Activated T-cell treated with anti-CD3 and anti-CD28 coated beads, Interleukin-2, amount 50 U/mL, for 4 hours (primary cell): ENCODE data around the gene LHFPL6. TPM values are rescaled to one million over a fixed set of nuclear protein-coding genes. Genes with fewer than 3 reads are reported as not detected.

Source experiments
- ATAC-seq, 2 donors: fragments of 200-7000 bp; cut with Tn5 transposase; one replicate each; pipeline ENCODE4 v1.10.0; 2021
- DNase-seq: peaks from one replicate; pipeline ENCODE4 v3.0.0-alpha.2; 2020
- H3K27me3 Mint-ChIP-seq: one replicate; pipeline ENCODE4 v1.8.0; 2021; ENCODE audit warnings: low read depth, mixed read lengths
- H3K36me3 Mint-ChIP-seq: one replicate; pipeline ENCODE4 v1.8.0; 2022; ENCODE audit warnings: mixed read lengths; ENCODE audit not compliant: insufficient read depth
- H3K4me1 Mint-ChIP-seq: one replicate; pipeline ENCODE4 v1.8.0; 2021; ENCODE audit warnings: low read depth, mixed read lengths
- H3K4me3 Mint-ChIP-seq: one replicate; pipeline ENCODE4 v1.8.0; 2021; ENCODE audit warnings: mild to moderate bottlenecking, moderate library complexity, mixed read lengths
- H3K9me3 Mint-ChIP-seq: one replicate; pipeline ENCODE4 v1.8.0; 2021; ENCODE audit warnings: mixed read lengths
- total RNA-seq, 3 donors: library from RNA; stranded (reverse); gene quantifications; one replicate each; pipeline ENCODE4 v1.2.1, GENCODE V29; 2021

Gene LHFPL6
- total RNA-seq, 3 donors from 2014 or later = 1.0 to 4.3 (median 4.3) TPM

GRCh38 chr13:39306639-39307589 is 296.1 kb downstream of the LHFPL6 start:
- peaks cover 6% of the 10 kb centered on the region for H3K4me1 Mint-ChIP-seq
- no peaks in the 10 kb centered on the region for H3K9me3 Mint-ChIP-seq
- peak; percentile 67 to 86 for ATAC-seq
- DNase-seq = no peak
- no peaks in the 10 kb centered on the region for H3K36me3 Mint-ChIP-seq
- H3K27me3 Mint-ChIP-seq = no peaks in the 10 kb centered on the region
- no peak overlapping the region for H3K4me3 Mint-ChIP-seq

GRCh38 chr13:39302820-39303219 is 300.2 kb downstream of the LHFPL6 start:
- ATAC-seq = no peak
- Mint-ChIP-seq H3K27me3 (no peaks in the 10 kb centered on the region), H3K36me3 (no peaks in the 10 kb centered on the region), H3K4me3 (no peak overlapping the region), H3K9me3 (no peaks in the 10 kb centered on the region), H3K4me1 (peaks cover 6% of the 10 kb centered on the region)
- DNase-seq = no peak

- H3K9me3 Mint-ChIP-seq = no peaks in the 10 kb centered on the region
- H3K4me1 Mint-ChIP-seq = no peaks in the 10 kb centered on the region
- no peak for DNase-seq
- H3K4me3 Mint-ChIP-seq = no peak overlapping the region
- H3K36me3 Mint-ChIP-seq = no peaks in the 10 kb centered on the region
- H3K27me3 Mint-ChIP-seq = no peaks in the 10 kb centered on the region
- ATAC-seq = no peak
Observed at GRCh38 chr13:39298951-39299350, 304.0 kb downstream of the LHFPL6 start.

GRCh38 chr13:39297664-39298171 is 305.3 kb downstream of the LHFPL6 start:
- Mint-ChIP-seq H3K4me1 (no peaks in the 10 kb centered on the region), H3K4me3 (no peak overlapping the region), H3K9me3 (no peaks in the 10 kb centered on the region), H3K36me3 (no peaks in the 10 kb centered on the region), H3K27me3 (no peaks in the 10 kb centered on the region)
- ATAC-seq (no peak), DNase-seq (no peak)

GRCh38 chr13:39297023-39297422 is 306.0 kb downstream of the LHFPL6 start:
- Mint-ChIP-seq H3K27me3 (no peaks in the 10 kb centered on the region), H3K4me3 (no peak overlapping the region), H3K9me3 (no peaks in the 10 kb centered on the region), H3K4me1 (no peaks in the 10 kb centered on the region), H3K36me3 (no peaks in the 10 kb centered on the region)
- no peak for DNase-seq
- no peak for ATAC-seq

DNA sequence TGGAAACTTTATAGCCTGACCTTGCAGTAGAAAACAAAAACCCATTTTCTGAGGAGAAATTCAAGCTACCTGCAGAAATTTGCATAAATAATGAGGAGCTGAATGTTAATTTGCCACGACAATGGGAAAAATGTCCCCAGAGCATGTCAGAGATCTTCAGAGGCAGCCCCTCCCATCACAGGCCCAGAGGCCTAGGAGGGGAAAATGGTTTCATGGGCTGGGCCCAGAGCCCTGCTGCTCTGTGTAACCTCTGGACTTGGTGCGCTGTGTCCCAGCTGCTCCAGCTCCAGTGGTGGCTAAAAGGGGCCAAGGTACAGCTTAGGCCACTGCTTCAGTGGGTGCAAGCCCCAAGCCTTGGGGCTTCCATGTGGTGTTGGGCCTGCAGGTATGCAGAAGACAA is 306.8 kb downstream of the LHFPL6 start:
- Mint-ChIP-seq H3K4me1 (no peaks in the 10 kb centered on the region), H3K4me3 (no peak overlapping the region), H3K36me3 (no peaks in the 10 kb centered on the region), H3K27me3 (no peaks in the 10 kb centered on the region), H3K9me3 (no peaks in the 10 kb centered on the region)
- ATAC-seq (no peak), DNase-seq (no peak)

Other genes with a start within 250 kb of the LHFPL6 start
- gene COG6, start 52.5 kb upstream of the LHFPL6 start, total RNA-seq = 10 to 100 TPM; 20.5 to 27.1 (median 20.8) TPM